GM12864 (cell line): ENCODE data around the gene CNTFR.

Experiments
- DNase-seq: peaks from one replicate; pipeline ENCODE4 v3.0.0-alpha.2; 2011; ENCODE audit warnings: low read depth
- H3K4me3 ChIP-seq: 2 replicates; pipeline ENCODE4 v1.5.1; 2011; ENCODE audit warnings: mild to moderate bottlenecking, low read depth, low read length, control low read depth
- TF ChIP-seq, protein P1 (sequence below): IDR thresholded peaks from 2 replicates; pipeline ENCODE4 v1.5.1; 2011; ENCODE audit warnings: low read depth, mild to moderate bottlenecking, moderate library complexity, low read length, control low read depth, inconsistent platforms; ENCODE audit errors: missing control alignments

Gene CNTFR

DNA sequence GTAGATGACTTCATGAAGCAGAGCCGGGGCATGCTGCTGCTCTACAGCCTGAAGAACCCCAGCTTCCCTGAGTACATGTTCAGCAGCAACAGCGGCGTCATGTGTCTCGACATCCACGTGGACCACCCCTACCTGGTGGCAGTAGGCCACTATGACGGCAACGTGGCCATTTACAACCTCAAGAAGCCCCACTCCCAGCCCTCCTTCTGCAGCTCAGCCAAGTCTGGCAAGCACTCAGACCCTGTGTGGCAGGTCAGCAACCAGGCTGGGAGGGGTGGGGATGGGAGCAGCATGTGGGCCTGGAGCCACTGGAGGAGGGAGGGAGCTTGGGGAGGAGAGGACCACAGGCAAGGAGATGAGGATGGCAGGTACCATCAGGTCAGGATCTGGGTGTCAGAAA is 82.9 kb downstream of the CNTFR start:
- no peak for DNase-seq
- TF ChIP-seq, protein P1, sequence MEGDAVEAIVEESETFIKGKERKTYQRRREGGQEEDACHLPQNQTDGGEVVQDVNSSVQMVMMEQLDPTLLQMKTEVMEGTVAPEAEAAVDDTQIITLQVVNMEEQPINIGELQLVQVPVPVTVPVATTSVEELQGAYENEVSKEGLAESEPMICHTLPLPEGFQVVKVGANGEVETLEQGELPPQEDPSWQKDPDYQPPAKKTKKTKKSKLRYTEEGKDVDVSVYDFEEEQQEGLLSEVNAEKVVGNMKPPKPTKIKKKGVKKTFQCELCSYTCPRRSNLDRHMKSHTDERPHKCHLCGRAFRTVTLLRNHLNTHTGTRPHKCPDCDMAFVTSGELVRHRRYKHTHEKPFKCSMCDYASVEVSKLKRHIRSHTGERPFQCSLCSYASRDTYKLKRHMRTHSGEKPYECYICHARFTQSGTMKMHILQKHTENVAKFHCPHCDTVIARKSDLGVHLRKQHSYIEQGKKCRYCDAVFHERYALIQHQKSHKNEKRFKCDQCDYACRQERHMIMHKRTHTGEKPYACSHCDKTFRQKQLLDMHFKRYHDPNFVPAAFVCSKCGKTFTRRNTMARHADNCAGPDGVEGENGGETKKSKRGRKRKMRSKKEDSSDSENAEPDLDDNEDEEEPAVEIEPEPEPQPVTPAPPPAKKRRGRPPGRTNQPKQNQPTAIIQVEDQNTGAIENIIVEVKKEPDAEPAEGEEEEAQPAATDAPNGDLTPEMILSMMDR: no peak
- H3K4me3 ChIP-seq: no peak overlapping the region

DNA sequence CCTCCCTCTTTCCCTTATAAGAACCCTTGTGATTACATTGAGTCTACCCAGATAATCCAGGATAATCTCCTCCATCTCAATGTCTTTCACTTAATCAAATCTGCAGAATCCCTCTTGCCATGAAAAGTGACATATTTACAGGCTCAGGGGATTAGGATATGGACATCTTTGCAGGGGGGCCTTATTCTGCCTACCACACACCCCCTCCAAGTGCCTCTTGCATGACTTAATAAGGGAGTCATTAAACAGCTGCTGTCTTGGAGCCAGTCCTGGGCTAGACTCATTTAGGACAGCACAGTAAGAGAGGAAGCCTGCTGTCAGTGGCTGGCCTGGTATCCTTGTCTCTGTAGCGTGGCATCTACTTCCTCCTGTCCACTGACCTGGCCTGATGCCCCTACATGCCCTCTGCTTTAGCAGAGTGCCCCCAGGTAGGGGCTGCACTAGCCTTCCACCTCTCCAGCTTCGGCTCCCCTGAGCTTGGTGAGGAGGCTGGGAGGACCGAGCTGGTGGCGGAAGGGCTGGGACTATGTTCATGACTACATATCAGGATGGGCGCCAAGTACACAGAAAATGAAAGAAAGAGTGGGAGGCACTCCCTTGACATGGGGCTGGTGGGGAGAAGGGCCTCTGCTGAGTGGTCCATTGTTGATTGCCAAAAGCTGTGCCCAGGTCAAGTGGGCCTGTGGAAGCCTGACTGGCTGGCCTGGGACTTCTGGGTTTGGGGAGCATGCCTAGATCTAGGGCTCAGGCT is 84.0 kb downstream of the CNTFR start:
- DNase-seq: no peak

DNA sequence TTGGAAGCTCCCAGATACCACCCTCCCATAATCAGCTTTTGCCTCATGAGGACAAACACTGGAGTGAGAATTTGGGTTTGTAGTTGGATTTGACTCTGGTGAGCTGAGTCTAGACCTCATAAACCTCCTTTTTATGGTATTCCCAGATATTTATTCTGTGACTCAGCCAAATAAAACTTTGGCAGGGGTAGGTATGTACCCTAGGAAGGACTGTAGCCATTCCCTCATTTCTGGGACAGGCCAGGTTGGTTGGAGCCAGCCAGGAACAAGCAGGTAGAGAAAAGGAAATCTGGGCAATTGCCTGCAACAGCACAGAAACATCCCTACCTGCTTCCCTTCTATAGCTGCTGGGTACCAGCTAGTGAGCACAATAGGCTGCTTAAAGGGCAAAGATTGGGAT is 86.1 kb downstream of the CNTFR start:
- no peak overlapping the region for H3K4me3 ChIP-seq
- TF ChIP-seq, protein P1: no peak
- no peak for DNase-seq

More for the DNA sequence above, 84.0 kb downstream of the CNTFR start:
- no peak overlapping the region for H3K4me3 ChIP-seq
- TF ChIP-seq, protein P1: no peak

DNA sequence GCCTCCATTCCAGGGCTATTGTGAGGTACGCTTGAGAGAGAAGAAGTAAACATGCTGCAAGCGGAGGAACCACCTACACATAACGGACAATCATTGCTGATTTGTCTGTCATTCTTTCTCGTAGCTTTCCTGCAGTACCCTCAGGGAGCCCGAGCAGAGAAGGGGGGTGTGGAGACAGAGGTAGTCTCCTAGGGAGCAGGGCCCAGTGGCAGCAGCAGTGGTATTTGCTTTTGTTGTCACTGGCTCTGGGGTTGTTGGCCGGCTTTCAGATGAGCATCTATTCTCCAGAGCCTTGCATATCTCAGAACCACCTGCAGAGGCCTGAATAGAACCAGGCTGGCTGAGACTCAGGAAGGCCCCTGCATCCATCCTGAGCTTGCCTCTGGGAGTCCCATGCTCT is 86.6 kb downstream of the CNTFR start:
- no peak overlapping the region for H3K4me3 ChIP-seq
- DNase-seq: no peak
- TF ChIP-seq, protein P1: no peak

DNA sequence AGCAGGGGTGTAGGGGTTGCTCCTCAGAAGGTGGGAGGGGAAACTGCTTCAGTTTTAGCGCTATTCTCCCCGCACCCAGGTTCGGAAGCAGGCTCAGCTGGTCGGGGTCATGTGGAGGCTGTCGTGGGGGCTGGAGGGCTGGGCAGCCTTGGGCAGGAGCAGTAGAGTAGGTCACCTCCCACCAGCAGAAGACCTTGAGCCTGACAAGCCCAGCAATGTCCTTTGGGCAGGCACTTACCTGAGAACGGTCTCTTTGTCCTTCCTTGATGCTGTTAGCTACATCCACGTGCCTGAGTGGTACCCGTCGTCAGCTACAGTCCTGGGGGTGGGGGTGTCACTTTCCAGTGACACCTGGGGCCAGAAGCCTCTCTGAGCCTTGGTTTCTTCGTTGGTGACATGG is 87.1 kb downstream of the CNTFR start:
- TF ChIP-seq, protein P1: no peak
- no peak overlapping the region for H3K4me3 ChIP-seq
- no peak for DNase-seq

DNA sequence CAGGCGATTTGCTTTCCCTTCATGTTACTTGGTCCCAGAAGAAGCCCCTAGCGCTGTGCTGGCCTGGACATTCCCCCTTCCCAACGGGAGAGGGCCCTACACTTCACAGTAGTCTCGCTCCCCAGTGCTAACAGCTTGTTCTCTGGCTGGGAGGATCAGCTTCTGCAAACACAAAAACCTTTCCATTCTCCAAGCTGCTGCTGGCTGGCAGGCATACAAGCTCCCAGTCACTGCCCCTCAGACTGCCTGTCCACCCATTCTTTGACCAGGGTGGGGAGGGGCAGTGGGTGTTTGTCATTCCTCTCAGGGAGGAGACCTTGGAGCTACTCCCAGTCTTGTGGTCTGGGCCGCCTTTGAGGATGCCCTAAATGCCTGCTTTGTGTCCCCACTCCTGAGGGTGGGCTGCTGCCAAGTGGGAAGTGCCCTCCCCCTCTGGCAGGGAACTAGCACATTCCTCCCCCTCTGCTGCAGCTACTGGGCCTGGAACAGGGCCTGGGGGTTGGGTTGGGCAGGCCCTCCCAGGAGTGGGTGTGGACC is 87.6 kb downstream of the CNTFR start:
- H3K4me3 ChIP-seq: no peak overlapping the region
- DNase-seq: no peak
- TF ChIP-seq, protein P1: peak; percentile 1
